WTC11 (cell line): ENCODE data around the gene NPLOC4. TPM values are rescaled to one million over a fixed set of nuclear protein-coding genes. Genes with fewer than 3 reads are reported as not detected.
A peak's percentile ranks its signal among the peaks of the same experiment; 100 is the strongest.

ENCODE experiments used
- ATAC-seq: fragments of 200-7000 bp; cut with Tn5 transposase; 2 replicates; pipeline ENCODE4 v1.10.0; 2021; ENCODE audit warnings: mild to moderate bottlenecking, moderate library complexity
- CTCF ChIA-PET: fragments of 300-600 bp; sonication (Branson Sonifier 250); formaldehyde crosslinking; loops from one replicate; lab custom pipeline; 2021; ENCODE audit warnings: antibody characterized with exemption; lab: Charles Lee
- POLR2A ChIA-PET: fragments of 350-600 bp; sonication (Branson Sonifier 250); formaldehyde crosslinking; loops from one replicate; lab custom pipeline; 2021; ENCODE audit warnings: antibody characterized with exemption; lab: Charles Lee
- DNase-seq: peaks from one replicate; pipeline ENCODE4 v3.0.0; 2021; ENCODE audit warnings: low spot score
- H3K27ac Mint-ChIP-seq: 2 replicates; pipeline ENCODE4 v1.8.0; 2021; ENCODE audit warnings: mixed read lengths
- H3K27me3 Mint-ChIP-seq: 2 replicates; pipeline ENCODE4 v1.8.0; 2021; ENCODE audit warnings: low read depth, mild to moderate bottlenecking, moderate library complexity, mixed read lengths
- H3K36me3 Mint-ChIP-seq: 2 replicates; pipeline ENCODE4 v1.8.0; 2021; ENCODE audit warnings: mixed read lengths
- H3K4me1 Mint-ChIP-seq: 2 replicates; pipeline ENCODE4 v1.8.0; 2022; ENCODE audit warnings: mixed read lengths
- H3K4me3 Mint-ChIP-seq: 2 replicates; pipeline ENCODE4 v1.8.0; 2021; ENCODE audit warnings: mild to moderate bottlenecking, moderate library complexity, mixed read lengths
- H3K9me3 Mint-ChIP-seq: 2 replicates; pipeline ENCODE4 v1.8.0; 2021; ENCODE audit warnings: mixed read lengths
- ARID4B ChIP-seq: sonication (generic); formaldehyde crosslinking; IDR thresholded peaks from 2 replicates; pipeline ENCODE4 v1.8.0; 2023; ENCODE audit warnings: missing genetic modification reagents, mild to moderate bottlenecking, borderline replicate concordance
- CREB1 ChIP-seq: sonication (generic); formaldehyde crosslinking; IDR thresholded peaks from 2 replicates; pipeline ENCODE4 v1.8.0; 2023; ENCODE audit warnings: mild to moderate bottlenecking, missing genetic modification reagents
- ELF4 ChIP-seq: sonication (generic); formaldehyde crosslinking; IDR thresholded peaks from 2 replicates; pipeline ENCODE4 v1.8.1; 2022; ENCODE audit warnings: low read depth, mild to moderate bottlenecking, moderate library complexity, missing genetic modification reagents
- EMX1 ChIP-seq: fragments of 250-450 bp; sonication (Bioruptor Pico); IDR thresholded peaks from 2 replicates; pipeline ENCODE4 v1.8.0; 2021; ENCODE audit warnings: mild to moderate bottlenecking
- HMGXB4 ChIP-seq: sonication (generic); formaldehyde crosslinking; IDR thresholded peaks from 2 replicates; pipeline ENCODE4 v1.8.1; 2023; ENCODE audit warnings: mild to moderate bottlenecking, moderate library complexity, missing genetic modification reagents
- IRF1 ChIP-seq: sonication (generic); formaldehyde crosslinking; IDR thresholded peaks from 2 replicates; pipeline ENCODE4 v1.8.0; 2023; ENCODE audit warnings: missing genetic modification reagents
- KAT7 ChIP-seq: sonication (generic); formaldehyde crosslinking; IDR thresholded peaks from 2 replicates; pipeline ENCODE4 v1.8.1; 2023; ENCODE audit warnings: missing genetic modification reagents, mild to moderate bottlenecking, borderline replicate concordance
- MAX ChIP-seq: sonication (generic); formaldehyde crosslinking; IDR thresholded peaks from 2 replicates; pipeline ENCODE4 v1.8.0; 2022; ENCODE audit warnings: mild to moderate bottlenecking, missing genetic modification reagents
- MYBL2 ChIP-seq: sonication (generic); formaldehyde crosslinking; IDR thresholded peaks from 2 replicates; pipeline ENCODE4 v1.8.1; 2023; ENCODE audit warnings: mild to moderate bottlenecking, moderate library complexity, missing genetic modification reagents
- RELA ChIP-seq: sonication (generic); formaldehyde crosslinking; IDR thresholded peaks from 2 replicates; pipeline ENCODE4 v1.8.1; 2022; ENCODE audit warnings: missing genetic modification reagents, mild to moderate bottlenecking, borderline replicate concordance
- SP1 ChIP-seq: sonication (generic); formaldehyde crosslinking; conservative IDR thresholded peaks from 2 replicates; pipeline ENCODE4 v1.8.1; 2022; ENCODE audit warnings: missing genetic modification reagents
- TCF7 ChIP-seq: sonication (generic); formaldehyde crosslinking; IDR thresholded peaks from 2 replicates; pipeline ENCODE4 v1.8.0; 2022; ENCODE audit warnings: mild to moderate bottlenecking, low read depth, missing genetic modification reagents, moderate library complexity
- TEAD1 ChIP-seq: sonication (generic); formaldehyde crosslinking; IDR thresholded peaks from 2 replicates; pipeline ENCODE4 v1.8.0; 2022; ENCODE audit warnings: mild to moderate bottlenecking, missing genetic modification reagents
- ZBTB21 ChIP-seq: sonication (generic); formaldehyde crosslinking; IDR thresholded peaks from 2 replicates; pipeline ENCODE4 v1.8.1; 2023; ENCODE audit warnings: mild to moderate bottlenecking, missing genetic modification reagents, borderline replicate concordance
- ZNF121 ChIP-seq: sonication (generic); formaldehyde crosslinking; IDR thresholded peaks from 2 replicates; pipeline ENCODE4 v1.8.0; 2023; ENCODE audit warnings: missing genetic modification reagents
- ZNF416 ChIP-seq: fragments of 250-450 bp; sonication (Bioruptor Pico); IDR thresholded peaks from 2 replicates; pipeline ENCODE4 v1.9.0; 2021; ENCODE audit warnings: mild to moderate bottlenecking, inconsistent platforms
- ZNF423 ChIP-seq: fragments of 250-450 bp; sonication (Bioruptor Pico); IDR thresholded peaks from 2 replicates; pipeline ENCODE4 v2.1.2; 2022; ENCODE audit warnings: mild to moderate bottlenecking, moderate library complexity
- ZNF532 ChIP-seq: fragments of 250-450 bp; sonication (Bioruptor Pico); IDR thresholded peaks from 2 replicates; pipeline ENCODE4 v1.9.0; 2021; ENCODE audit warnings: mild to moderate bottlenecking, borderline replicate concordance
- ZNF671 ChIP-seq: fragments of 250-450 bp; sonication (Bioruptor Pico); IDR thresholded peaks from 2 replicates; pipeline ENCODE4 v1.8.0; 2021; ENCODE audit warnings: mild to moderate bottlenecking
- ZSCAN18 ChIP-seq: fragments of 250-450 bp; sonication (Bioruptor Pico); IDR thresholded peaks from 2 replicates; pipeline ENCODE4 v2.1.2; 2022; ENCODE audit warnings: mild to moderate bottlenecking, moderate library complexity
- total RNA-seq: library from RNA; stranded (reverse); gene quantifications from 3 replicates; pipeline ENCODE4 v1.2.3, GENCODE V29; 2021

NPLOC4 gene
- total RNA-seq, 1 experiment from 2014 or later: 83.5 TPM

GRCh38 chr17:81513372-81513752 lies 123.5 kb downstream of the NPLOC4 start:
- peak; percentile 83 for DNase-seq
- Mint-ChIP-seq H3K4me3 (peak overlapping the region; percentile 75), H3K36me3 (peaks cover 38% of the 10 kb centered on the region), H3K9me3 (no peaks in the 10 kb centered on the region), H3K4me1 (peaks cover 47% of the 10 kb centered on the region), H3K27ac (peak overlapping the region; percentile 91), H3K27me3 (peaks cover 16% of the 10 kb centered on the region)
- peak; percentile 15 for ATAC-seq
- POLR2A ChIA-PET: interaction anchor here (0.9 to 2.3 kb wide), 8 partner anchors 10 to 118 kb away, joined by 3 to 12 read pairs (median 6); partner anchors contain the start of genes BAHCC1 and FAAP100
- CTCF ChIA-PET: interaction anchor here (1.0 to 3.6 kb wide), 7 partner anchors 10 to 258 kb away, joined by 3 to 27 read pairs (median 4); partner anchors contain the start of gene FAAP100
- TF ChIP-seq ZNF671 (no peak), ZNF423 (CRISPR knock-in tag) (peak; percentile 0; the same call in 1 of the 2 replicates)

GRCh38 chr17:81512562-81513371 lies 124.1 kb downstream of the NPLOC4 start, which contains the start of gene ACTG1:
TSS of gene ACTG1 (minus strand) at chr17:81512799. CDS start at chr17:81512354, 445 bp downstream.
- H3K4me3 Mint-ChIP-seq: peak within 1 kb of the TSS; percentile 99
- peak within 1 kb of the TSS; percentile 94 for H3K27ac Mint-ChIP-seq
- peaks cover 38% of the 10 kb centered on the region for H3K36me3 Mint-ChIP-seq
- peak; percentile 6 for ATAC-seq
- CTCF ChIA-PET: interaction anchor here (0.6 to 3.6 kb wide), 6 partner anchors 11 to 258 kb away, joined by 3 to 27 read pairs (median 4); partner anchors contain the start of gene FAAP100
- H3K9me3 Mint-ChIP-seq: peaks cover 2% of the 10 kb centered on the region; the same call in 1 of the 2 replicates
- POLR2A ChIA-PET: interaction anchor here (1.1 to 2.3 kb wide), 7 partner anchors 10 to 118 kb away, joined by 4 to 12 read pairs (median 7); partner anchors contain the start of genes BAHCC1 and FAAP100
- peaks cover 10% of the 10 kb centered on the region; the same call in 1 of the 2 replicates for H3K27me3 Mint-ChIP-seq
- H3K4me1 Mint-ChIP-seq: peaks cover 41% of the 10 kb centered on the region
- DNase-seq: peak; percentile 88
- TF ChIP-seq CREB1 (CRISPR knock-in tag) (no peak), MYBL2 (0 out of 2 replicates have a peak, but pooled peaks have one; percentile 16), EMX1 (CRISPR knock-in tag) (no peak), ZSCAN18 (CRISPR knock-in tag) (no peak), RELA (CRISPR knock-in tag) (no peak), ZNF121 (CRISPR knock-in tag) (no peak), ELF4 (no peak), SP1 (peak; percentile 55), TCF7 (CRISPR knock-in tag) (no peak), IRF1 (CRISPR knock-in tag) (no peak), HMGXB4 (CRISPR knock-in tag) (no peak), ZBTB21 (CRISPR knock-in tag) (0 out of 2 replicates have a peak, but pooled peaks have one; percentile 68), TEAD1 (CRISPR knock-in tag) (no peak; the same call in 1 of the 2 replicates), KAT7 (CRISPR knock-in tag) (0 out of 2 replicates have a peak, but pooled peaks have one; percentile 35), ZNF416 (CRISPR knock-in tag) (0 out of 2 replicates have a peak, but pooled peaks have one; percentile 10), ARID4B (CRISPR knock-in tag) (peak; percentile 43; the same call in 1 of the 2 replicates), MAX (CRISPR knock-in tag) (peak; percentile 16; the same call in 1 of the 2 replicates), ZNF532 (CRISPR knock-in tag) (no peak)
